ENCODE data around the gene CKMT2. TPM values are rescaled to one million over a fixed set of nuclear protein-coding genes. Genes with fewer than 3 reads are reported as not detected.
"Not testable (repeated sequence)": the region's sequence is repeated elsewhere in the genome, so short reads cannot be mapped to it uniquely, and the experiment has no call there.

Gene CKMT2
- total and polyA plus RNA-seq, 7 donors = 0.96 to 11.1 (median 4.6) TPM

DNA sequence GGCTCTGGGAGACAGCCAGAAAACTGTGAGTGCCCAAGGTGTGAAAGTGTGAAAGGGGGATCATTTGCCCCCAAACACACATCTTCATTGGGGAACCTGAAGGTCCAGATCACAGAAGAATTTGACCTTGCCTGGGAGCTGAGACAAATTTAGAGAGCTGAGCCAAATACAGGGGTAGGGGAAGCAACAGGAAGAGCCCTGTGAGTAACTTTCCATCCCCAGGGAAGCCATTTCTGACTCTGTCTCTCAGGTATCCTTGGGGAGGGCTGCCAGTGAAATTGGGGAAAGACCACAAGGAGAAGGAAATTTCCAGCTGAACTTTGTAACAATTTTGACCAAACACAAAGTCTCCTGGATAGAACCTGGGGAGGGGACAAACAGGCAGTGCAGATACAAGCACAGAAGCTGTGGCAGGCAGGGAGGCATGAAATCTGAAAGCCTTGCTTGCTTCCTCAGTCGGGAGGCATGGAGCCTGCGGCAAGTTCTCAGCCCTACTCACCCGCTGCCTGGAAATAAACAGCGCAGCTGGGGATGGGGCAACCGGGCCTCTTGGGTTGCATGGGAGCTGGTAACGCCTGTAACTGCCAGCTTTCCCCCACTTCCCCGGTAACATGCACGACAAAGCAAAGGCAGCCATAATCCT, 36.8 kb downstream of the CKMT2 start:
- H3K27ac ChIP-seq = no peak overlapping the region
- intact Hi-C loops (cut with DNase I) = no loop called here
- no peak for DNase-seq
- H3K4me3 ChIP-seq = no peak overlapping the region
- peaks cover 0 to 3% (median 0%) of the 10 kb centered on the region in 4 donors for H3K9me3 ChIP-seq
- no peaks in the 10 kb centered on the region for H3K36me3 ChIP-seq
- no peaks in the 10 kb centered on the region for H3K27me3 ChIP-seq
- no peak for TF ChIP-seq POLR2AphosphoS5 (IDR thresholded peaks at IDR 0.05)
- TF ChIP-seq, protein P1, sequence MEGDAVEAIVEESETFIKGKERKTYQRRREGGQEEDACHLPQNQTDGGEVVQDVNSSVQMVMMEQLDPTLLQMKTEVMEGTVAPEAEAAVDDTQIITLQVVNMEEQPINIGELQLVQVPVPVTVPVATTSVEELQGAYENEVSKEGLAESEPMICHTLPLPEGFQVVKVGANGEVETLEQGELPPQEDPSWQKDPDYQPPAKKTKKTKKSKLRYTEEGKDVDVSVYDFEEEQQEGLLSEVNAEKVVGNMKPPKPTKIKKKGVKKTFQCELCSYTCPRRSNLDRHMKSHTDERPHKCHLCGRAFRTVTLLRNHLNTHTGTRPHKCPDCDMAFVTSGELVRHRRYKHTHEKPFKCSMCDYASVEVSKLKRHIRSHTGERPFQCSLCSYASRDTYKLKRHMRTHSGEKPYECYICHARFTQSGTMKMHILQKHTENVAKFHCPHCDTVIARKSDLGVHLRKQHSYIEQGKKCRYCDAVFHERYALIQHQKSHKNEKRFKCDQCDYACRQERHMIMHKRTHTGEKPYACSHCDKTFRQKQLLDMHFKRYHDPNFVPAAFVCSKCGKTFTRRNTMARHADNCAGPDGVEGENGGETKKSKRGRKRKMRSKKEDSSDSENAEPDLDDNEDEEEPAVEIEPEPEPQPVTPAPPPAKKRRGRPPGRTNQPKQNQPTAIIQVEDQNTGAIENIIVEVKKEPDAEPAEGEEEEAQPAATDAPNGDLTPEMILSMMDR (IDR thresholded peaks at IDR 0.05) = no peak
- TF ChIP-seq POLR2A (IDR thresholded peaks at IDR 0.05) = no peak
- TF ChIP-seq EP300 (IDR thresholded peaks at IDR 0.05) = no peak
- WGBS, 2 donors = 97 to 98% methylated on average over 8 of the region's 8 CpGs
- H3K4me1 ChIP-seq = peaks cover 0 to 9% (median 0%) of the 10 kb centered on the region in 4 donors

DNA sequence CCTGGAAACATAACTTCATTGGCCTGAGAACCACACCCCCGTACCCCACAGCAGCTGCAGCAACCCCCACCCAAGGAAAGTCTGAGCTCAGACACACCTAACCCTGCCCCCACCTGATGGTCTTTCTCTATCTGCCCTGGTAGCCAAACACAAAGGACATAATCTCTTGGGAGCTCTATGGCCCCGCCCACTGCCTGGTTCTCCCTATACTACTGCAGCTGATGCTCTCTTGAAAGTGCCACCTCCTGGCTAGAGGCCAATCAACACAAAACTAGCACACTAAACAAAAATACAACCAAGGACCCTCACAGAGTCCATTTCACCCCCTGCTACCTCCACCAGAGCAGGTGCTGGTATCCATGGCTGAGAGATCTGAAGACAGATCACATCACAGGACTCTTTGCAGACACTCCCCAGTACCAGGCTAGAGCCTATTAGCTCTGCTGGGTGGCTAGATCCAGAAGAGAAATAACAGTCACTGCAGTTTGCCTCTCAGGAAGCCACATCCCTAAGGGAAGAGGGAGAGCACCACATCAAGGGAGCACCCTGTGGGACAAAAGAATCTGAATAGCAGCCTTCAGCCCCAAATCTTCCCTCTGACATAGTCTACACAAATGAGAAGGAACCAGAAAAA, 37.4 kb downstream of the CKMT2 start:
- DNase-seq; H3K4me1 ChIP-seq; H3K4me3 ChIP-seq; H3K36me3 ChIP-seq; H3K27me3 ChIP-seq; H3K9me3 ChIP-seq; intact Hi-C loops (cut with DNase I); H3K27ac ChIP-seq: not testable (repeated sequence)
- 97 to 99% methylated on average over 2 of the region's 2 CpGs for WGBS, 2 donors

DNA sequence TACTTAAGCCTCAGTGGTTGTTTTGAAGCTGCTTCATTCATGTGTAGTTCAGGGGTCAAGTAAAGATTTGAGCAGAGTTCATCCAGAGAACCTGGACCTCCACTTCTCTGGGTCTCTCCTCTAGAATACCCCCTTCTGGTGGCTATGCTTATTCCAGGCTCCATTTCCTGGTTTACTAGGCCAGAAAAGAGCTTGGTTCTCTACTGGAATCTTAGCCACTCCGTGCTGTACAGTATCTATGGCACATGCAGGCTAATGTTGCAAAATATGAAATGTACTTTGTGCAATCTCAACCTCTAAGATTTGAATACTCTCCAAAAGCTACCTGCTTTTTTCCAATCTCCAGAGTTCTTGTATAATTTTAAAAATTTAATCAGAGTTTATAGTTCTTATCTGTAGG, 50.9 kb downstream of the CKMT2 start:
- Histone ChIP-seq H3K36me3 (no peaks in the 10 kb centered on the region), H3K4me3 (no peak overlapping the region), H3K9me3 (no peaks in the 10 kb centered on the region), H3K27ac (no peak overlapping the region), H3K4me1 (no peaks in the 10 kb centered on the region), H3K27me3 (no peaks in the 10 kb centered on the region)
- intact Hi-C loops (cut with DNase I) = no loop called here
- 96 to 97% methylated on average over 1 of the region's 1 CpG for WGBS, 2 donors
- TF ChIP-seq, protein P1 (IDR thresholded peaks at IDR 0.05) = no peak
- TF ChIP-seq POLR2A (IDR thresholded peaks at IDR 0.05) (no peak), POLR2AphosphoS5 (IDR thresholded peaks at IDR 0.05) (no peak), EP300 (IDR thresholded peaks at IDR 0.05) (no peak)
- no peak for DNase-seq

DNA sequence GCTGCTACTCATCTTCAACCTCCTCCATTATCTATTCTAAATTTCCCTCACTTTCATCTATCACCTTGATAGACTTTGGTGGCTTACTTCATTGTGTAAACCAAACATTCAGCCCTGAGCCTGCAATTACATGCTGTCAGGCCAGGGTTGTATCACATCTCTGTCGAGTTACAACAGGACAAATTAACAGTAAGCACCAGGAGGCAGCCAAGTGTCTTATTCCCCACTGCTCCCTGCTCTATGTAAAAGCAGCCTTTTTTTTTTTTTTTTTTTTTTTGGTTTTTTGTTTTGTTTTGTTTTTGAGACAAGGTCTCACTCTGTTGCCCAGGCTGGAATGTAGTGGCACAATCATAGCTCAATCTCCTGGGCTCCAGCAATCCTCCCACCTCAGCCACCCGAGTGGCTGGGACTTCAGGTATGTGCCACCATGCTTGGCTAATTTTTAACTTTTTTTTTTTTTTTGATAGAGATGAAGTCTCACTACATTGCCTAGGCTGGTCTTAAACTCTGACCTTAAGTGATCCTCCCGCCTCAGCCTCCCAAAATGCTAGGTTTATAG, 53.0 kb downstream of the CKMT2 start:
- intact Hi-C loops (cut with DNase I) = no loop called here
- DNase-seq = no peak
- TF ChIP-seq EP300 (IDR thresholded peaks at IDR 0.05) (no peak), POLR2A (IDR thresholded peaks at IDR 0.05) (no peak), POLR2AphosphoS5 (IDR thresholded peaks at IDR 0.05) (no peak)
- TF ChIP-seq, protein P1 (IDR thresholded peaks at IDR 0.05) = no peak
- Histone ChIP-seq H3K9me3 (no peaks in the 10 kb centered on the region), H3K36me3 (no peaks in the 10 kb centered on the region), H3K4me1 (no peaks in the 10 kb centered on the region), H3K4me3 (no peak overlapping the region), H3K27ac (no peak overlapping the region), H3K27me3 (no peaks in the 10 kb centered on the region)
- 49 to 72% methylated on average over 3 of the region's 3 CpGs for WGBS, 2 donors

DNA sequence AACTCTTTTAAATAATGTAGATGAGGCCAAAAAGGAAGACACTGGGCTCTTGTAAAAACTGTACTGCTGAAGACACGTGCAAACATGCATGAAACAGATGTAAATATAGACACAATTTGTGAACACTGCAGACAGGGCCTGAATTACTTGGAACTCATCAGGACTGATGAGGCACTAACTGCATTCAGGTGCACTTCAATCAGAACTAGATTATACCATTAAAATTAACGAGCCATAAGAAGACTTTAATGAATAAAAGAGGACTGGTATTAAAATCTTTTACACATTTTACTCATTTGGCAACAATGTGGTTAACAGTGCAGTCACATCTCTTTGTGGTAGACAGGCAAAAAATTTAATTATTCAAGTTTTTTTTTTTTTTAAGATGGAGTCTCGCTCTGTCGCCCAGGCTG, 54.9 kb downstream of the CKMT2 start:
- Histone ChIP-seq H3K9me3 (peaks cover 0 to 8% (median 0%) of the 10 kb centered on the region in 4 donors), H3K27ac (no peak overlapping the region), H3K4me1 (no peaks in the 10 kb centered on the region), H3K4me3 (no peak overlapping the region), H3K27me3 (no peaks in the 10 kb centered on the region), H3K36me3 (no peaks in the 10 kb centered on the region)
- TF ChIP-seq EP300 (IDR thresholded peaks at IDR 0.05) (no peak), POLR2AphosphoS5 (IDR thresholded peaks at IDR 0.05) (no peak), POLR2A (IDR thresholded peaks at IDR 0.05) (no peak)
- TF ChIP-seq, protein P1 (IDR thresholded peaks at IDR 0.05) = no peak
- 80 to 91% methylated on average over 4 of the region's 4 CpGs for WGBS, 2 donors
- DNase-seq = no peak
- intact Hi-C loops (cut with DNase I) = no loop called here
